NCI-H1048 (cell line): ENCODE data around the gene RAN.
"Not testable (repeated sequence)": the region's sequence is repeated elsewhere in the genome, so short reads cannot be mapped to it uniquely, and the experiment has no call there.

Source experiments
- DNase-seq: peaks from one replicate; lab custom pipeline; 2025; lab: John Stamatoyannopoulos, UW

Gene RAN

DNA sequence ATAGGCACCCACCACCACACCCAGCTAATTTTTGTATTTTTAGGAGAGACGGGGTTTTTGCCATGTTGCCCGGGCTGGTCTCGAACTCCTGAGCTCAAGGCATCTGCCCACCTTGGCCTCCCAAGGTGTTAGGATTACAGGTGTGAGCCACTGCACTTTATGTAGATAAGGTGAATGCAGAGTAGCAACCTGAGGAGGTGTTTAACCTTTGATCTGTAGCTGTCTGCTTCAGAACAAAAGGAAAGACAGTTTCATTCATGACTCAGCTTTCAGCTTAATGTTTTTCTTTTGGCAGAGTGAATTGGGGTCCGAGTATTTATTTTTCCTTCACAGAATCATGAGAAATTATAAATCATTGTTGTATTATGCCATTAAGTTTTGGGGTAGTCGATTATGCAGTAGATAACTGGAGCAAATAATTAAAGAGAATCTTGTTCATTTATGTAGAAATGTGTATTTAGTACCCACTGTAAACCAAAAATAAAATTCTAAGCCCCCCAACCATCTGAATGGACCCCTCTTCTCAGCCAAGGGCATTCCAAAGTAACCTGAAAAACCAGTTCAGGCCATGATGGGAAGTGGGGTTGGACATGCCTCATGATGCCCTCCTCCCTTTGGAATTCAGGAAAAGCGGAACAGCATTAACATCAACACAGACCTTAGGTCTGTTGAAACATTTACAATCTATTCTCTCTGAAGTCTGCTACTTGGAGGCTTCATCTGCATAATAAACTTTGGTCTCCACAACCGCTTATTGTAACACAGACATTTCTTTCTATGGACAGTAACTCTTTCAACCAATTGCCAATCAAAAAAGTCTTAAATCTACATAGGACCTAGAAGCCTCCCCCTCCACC is 22.1 kb upstream of the RAN start:
- DNase-seq = no peak

GRCh38 chr12:130850418-130851021 is 21.3 kb upstream of the RAN start:
- DNase-seq = no peak

DNA sequence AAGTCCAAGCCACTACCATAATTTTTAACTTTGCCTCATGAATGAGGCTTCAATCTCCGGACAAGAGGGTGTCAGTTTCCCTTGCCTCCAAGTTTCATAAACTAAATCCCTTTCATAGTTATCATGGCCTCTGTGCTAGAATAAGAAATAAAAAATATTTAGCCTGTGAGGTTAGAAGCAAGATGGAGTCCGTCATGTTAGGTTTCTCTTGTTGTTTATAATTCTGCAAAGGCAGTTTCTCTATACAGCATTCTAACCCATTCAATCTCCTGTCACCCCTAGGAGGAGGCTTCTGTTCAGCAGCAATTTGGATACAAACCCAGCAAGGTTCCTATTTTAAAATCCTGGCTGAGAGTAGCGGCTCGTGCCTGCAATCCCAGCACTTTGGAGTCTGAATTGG is 15.8 kb upstream of the RAN start:
- no peak for DNase-seq

GRCh38 chr12:130858084-130858483 is 13.8 kb upstream of the RAN start:
- no peak for DNase-seq

DNA sequence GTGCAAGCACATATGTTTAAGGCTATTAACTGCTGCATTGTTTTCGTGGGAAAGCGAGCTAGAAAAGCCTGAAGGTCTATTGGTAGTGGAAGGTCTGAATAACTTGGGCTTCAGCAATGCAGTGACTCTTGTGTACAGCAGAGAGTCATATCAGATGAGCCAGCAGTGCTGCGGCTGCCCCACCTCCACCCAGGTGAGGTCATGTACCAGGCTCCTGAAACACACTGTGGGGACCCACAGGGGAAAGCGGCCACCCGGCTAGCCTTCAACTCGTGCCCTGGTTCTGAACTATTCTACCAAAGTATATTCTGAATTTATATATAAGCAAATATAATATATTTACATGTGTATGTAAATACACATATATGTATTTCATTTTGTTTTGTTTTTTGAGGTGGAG is 12.7 kb upstream of the RAN start:
- no peak for DNase-seq

DNA sequence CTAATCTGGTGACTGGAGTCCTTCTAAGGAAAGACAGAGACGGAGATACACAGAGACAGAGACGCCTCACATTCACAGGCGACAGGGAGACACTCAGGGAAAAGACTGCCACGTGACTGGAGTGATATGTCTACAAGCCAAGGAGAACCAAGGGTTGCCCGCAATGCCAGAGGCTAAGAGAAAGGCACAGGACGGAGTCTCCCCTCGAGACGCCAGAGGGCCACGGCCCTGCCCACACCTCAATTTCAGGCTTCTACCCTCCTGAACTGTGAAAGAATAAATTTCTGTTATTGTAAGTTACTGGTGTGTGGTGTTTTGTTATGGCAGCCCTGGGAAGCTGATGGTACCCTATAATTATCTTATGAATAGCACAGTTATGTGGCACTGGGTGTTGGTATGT is 11.6 kb upstream of the RAN start:
- no peak for DNase-seq

- DNase-seq = no peak
Measured at GRCh38 chr12:130862161-130862560, 9.7 kb upstream of the RAN start.

GRCh38 chr12:130862771-130863170 is 9.1 kb upstream of the RAN start:
- not testable (repeated sequence) for DNase-seq

GRCh38 chr12:130863298-130863697 is 8.6 kb upstream of the RAN start:
- no peak for DNase-seq

GRCh38 chr12:130868412-130868811 is 3.5 kb upstream of the RAN start:
- DNase-seq = no peak

DNA sequence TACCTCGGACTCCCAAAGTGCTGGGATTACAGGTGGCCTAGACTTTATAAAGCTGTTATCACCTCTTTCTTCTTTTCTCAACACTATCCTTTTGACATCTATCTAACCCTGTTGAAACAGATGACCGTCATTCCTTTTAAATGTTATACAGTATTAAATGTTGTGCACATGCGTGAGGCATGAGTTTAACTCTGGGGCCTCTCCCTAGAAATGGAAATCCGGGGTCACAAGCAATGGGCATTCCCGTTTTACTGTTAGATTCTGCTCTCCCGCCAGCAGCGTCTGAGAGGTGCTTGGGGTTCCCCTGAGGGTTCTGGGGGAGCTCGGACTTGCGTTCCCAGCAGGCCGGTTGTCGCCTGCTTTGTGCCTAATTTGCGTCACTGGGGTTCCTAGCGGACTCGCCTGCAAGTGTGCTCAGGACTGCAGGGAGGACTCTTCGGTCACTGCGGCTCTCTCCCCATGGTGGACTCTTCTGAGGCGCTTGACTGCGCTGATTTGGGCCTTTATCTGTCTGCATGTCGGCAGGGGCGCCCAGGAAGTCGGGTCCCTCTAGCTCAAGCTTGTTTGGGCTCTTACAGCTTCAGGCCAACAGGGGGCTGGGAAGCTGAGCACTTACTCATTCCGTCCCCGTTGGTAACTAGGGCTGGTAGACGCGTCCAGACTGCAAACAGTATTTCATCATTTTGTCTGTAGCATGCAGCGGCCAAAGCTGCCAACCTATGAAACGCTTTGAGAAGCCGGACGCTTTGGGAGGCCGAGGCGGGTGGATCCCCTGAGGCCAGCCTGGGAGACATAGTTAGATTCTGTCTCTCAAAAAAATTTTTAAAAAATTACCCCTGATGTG is 1.2 kb upstream of the RAN start:
- DNase-seq = no peak

GRCh38 chr12:130872179-130873096 is 572 bp downstream of the RAN start:
- no peak for DNase-seq

DNA sequence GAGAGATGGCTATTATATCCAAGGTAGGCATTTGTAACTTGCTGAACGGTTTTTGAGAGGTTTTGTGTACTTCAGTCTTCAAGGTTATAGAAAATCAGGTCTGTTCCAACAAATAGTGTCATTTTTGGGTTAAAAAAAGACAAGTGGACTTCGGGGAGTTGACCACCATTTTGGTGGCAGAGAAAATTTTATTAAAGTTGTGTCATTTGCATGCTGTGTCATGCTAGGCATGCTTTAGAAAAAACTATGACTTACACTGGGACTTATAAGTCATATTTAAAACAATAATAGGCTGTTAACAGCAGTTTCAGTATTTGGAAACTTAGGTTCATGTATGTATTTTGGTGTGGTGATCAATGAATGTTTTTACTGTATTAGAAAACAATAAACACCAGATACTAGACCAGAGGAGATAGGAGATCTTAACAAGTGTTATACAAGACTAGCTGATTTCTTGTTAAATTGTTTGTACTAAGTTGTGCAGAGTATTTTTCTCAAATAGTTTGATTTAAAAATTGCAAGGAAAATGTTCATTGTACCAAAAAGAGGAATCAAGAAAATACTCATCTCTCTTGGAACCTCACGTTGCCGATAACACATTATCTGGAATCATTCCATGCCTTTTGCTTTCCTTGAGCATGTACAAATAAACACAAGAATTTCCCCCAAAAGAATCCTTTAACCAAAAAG is 1.4 kb downstream of the RAN start:
- DNase-seq = no peak

- no peak for DNase-seq
Measured at GRCh38 chr12:130873825-130874224, 2.0 kb downstream of the RAN start.

DNA sequence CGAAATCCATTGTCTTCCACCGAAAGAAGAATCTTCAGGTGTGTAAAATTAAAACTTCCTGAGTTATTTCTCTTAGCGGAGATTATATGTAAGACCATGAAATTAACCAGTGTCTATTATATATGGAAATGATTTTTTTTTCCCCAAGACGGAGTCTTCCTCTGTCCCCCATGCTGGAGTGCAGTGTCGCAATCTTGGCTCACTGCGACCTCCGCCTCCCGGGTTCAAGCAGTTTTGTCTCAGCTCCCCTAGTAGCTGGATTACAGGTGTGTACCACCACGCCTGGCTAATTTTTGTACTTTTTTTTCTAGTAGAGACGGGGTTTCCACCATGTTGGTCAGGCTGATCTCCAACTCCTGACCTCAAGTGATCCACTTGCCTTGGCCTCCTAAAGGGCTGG is 2.8 kb downstream of the RAN start:
- no peak for DNase-seq

DNA sequence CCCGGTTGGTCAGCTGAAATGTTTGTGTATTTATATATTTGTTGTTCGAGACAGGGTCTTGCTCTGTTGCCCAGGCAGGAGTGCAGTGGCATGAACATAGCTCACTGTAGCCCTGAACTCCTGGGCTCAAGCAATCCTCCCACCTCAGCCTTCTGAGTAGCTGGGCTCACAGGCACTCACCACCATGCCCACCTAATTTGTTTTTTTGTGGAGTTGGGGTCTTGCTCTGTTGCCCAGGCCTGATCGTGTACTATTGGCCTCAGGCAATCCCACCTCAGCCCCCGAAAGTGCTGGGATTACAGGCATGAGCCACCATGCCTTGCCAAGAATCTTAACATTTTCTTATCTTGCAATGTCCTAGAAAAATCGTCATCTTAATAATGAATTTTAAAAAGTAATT is 3.3 kb downstream of the RAN start:
- DNase-seq = no peak

DNA sequence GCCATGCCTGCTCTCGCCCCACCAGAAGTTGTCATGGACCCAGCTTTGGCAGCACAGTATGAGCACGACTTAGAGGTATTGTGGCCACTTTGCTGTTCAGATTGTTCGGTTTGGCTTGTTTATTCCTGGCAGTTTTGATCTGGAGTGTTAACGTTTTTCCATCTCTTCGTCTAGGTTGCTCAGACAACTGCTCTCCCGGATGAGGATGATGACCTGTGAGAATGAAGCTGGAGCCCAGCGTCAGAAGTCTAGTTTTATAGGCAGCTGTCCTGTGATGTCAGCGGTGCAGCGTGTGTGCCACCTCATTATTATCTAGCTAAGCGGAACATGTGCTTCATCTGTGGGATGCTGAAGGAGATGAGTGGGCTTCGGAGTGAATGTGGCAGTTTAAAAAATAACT is 3.8 kb downstream of the RAN start:
- DNase-seq = not testable (repeated sequence)

- no peak for DNase-seq
Measured at GRCh38 chr12:130876297-130876696, 4.4 kb downstream of the RAN start.

- DNase-seq = no peak
Measured at GRCh38 chr12:130876758-130877157, 4.9 kb downstream of the RAN start.

GRCh38 chr12:130877333-130877732 is 5.5 kb downstream of the RAN start:
- no peak for DNase-seq
